GM19452 (cell line): ENCODE data around the gene FBXL22.

Source experiments
- ATAC-seq: cut with Tn5 transposase; IDR thresholded peaks from one replicate; pipeline ENCODE4 v1.9.1; 2021; ENCODE audit not compliant: unreplicated experiment

FBXL22 gene

GRCh38 chr15:63597038-63597790 is at the start of gene FBXL22:
Gene FBXL22, plus strand, starts transcription at chr15:63597387. Its CDS starts 6 bp downstream, at chr15:63597393.
- ATAC-seq: no peak

GRCh38 chr15:63551400-63551799 is 45.8 kb upstream of the FBXL22 start:
- no peak for ATAC-seq

GRCh38 chr15:63553388-63553791 is 43.8 kb upstream of the FBXL22 start:
- no peak for ATAC-seq

- no peak for ATAC-seq
Observed at GRCh38 chr15:63554337-63554927, 42.8 kb upstream of the FBXL22 start.

- no peak for ATAC-seq
Observed at GRCh38 chr15:63555507-63555906, 41.7 kb upstream of the FBXL22 start.

GRCh38 chr15:63556246-63556645 is 40.9 kb upstream of the FBXL22 start:
- ATAC-seq: no peak

- no peak for ATAC-seq
Observed at GRCh38 chr15:63556736-63557135, 40.5 kb upstream of the FBXL22 start.

GRCh38 chr15:63559753-63560152 is 37.4 kb upstream of the FBXL22 start:
- no peak for ATAC-seq

- no peak for ATAC-seq
Observed at GRCh38 chr15:63560741-63561448, 36.3 kb upstream of the FBXL22 start.

GRCh38 chr15:63564093-63564492 is 33.1 kb upstream of the FBXL22 start:
- ATAC-seq: no peak

GRCh38 chr15:63565536-63566186 is 31.5 kb upstream of the FBXL22 start:
- no peak for ATAC-seq

- no peak for ATAC-seq
Observed at GRCh38 chr15:63572749-63573464, 24.3 kb upstream of the FBXL22 start.

- no peak for ATAC-seq
Observed at GRCh38 chr15:63573533-63573932, 23.7 kb upstream of the FBXL22 start.

- no peak for ATAC-seq
Observed at GRCh38 chr15:63575312-63575711, 21.9 kb upstream of the FBXL22 start.

GRCh38 chr15:63576441-63576840 is 20.7 kb upstream of the FBXL22 start:
- ATAC-seq: no peak

- ATAC-seq: no peak
Observed at GRCh38 chr15:63582179-63582578, 15.0 kb upstream of the FBXL22 start.

GRCh38 chr15:63582718-63583426 is 14.3 kb upstream of the FBXL22 start:
- no peak for ATAC-seq

GRCh38 chr15:63586790-63587189 is 10.4 kb upstream of the FBXL22 start:
- no peak for ATAC-seq

- no peak for ATAC-seq
Observed at GRCh38 chr15:63587527-63587926, 9.7 kb upstream of the FBXL22 start.

GRCh38 chr15:63588826-63589225 is 8.4 kb upstream of the FBXL22 start:
- ATAC-seq: no peak
